HG03064 (cell line): Measurements from ENCODE around the gene ZBTB18.

Source experiments
- ATAC-seq: cut with Tn5 transposase; IDR thresholded peaks from one replicate; pipeline ENCODE4 v1.9.1; 2021; ENCODE audit warnings: low read depth; ENCODE audit not compliant: unreplicated experiment

The ZBTB18 gene

GRCh38 chr1:244087021-244087560, 36.0 kb downstream of the ZBTB18 start:
- ATAC-seq = no peak

- no peak for ATAC-seq
Measured at GRCh38 chr1:244087611-244088010, 36.5 kb downstream of the ZBTB18 start.

GRCh38 chr1:244088161-244088560, 37.1 kb downstream of the ZBTB18 start:
- ATAC-seq = no peak

GRCh38 chr1:244089561-244089960, 38.5 kb downstream of the ZBTB18 start:
- no peak for ATAC-seq

GRCh38 chr1:244090645-244091044, 39.6 kb downstream of the ZBTB18 start:
- ATAC-seq = no peak

GRCh38 chr1:244092293-244092963, 41.3 kb downstream of the ZBTB18 start:
- ATAC-seq = no peak

GRCh38 chr1:244092964-244093638, 42.0 kb downstream of the ZBTB18 start:
- no peak for ATAC-seq

- ATAC-seq = no peak
Measured at GRCh38 chr1:244094880-244095528, 43.9 kb downstream of the ZBTB18 start.

GRCh38 chr1:244095529-244095911, 44.4 kb downstream of the ZBTB18 start:
- no peak for ATAC-seq

GRCh38 chr1:244096066-244096610, 45.1 kb downstream of the ZBTB18 start:
- no peak for ATAC-seq

- no peak for ATAC-seq
Measured at GRCh38 chr1:244096691-244097090, 45.6 kb downstream of the ZBTB18 start.

- no peak for ATAC-seq
Measured at GRCh38 chr1:244097523-244098405, 46.7 kb downstream of the ZBTB18 start.

GRCh38 chr1:244099258-244099930, 48.3 kb downstream of the ZBTB18 start:
- ATAC-seq = no peak

- no peak for ATAC-seq
Measured at GRCh38 chr1:244100276-244100675, 49.2 kb downstream of the ZBTB18 start.

- no peak for ATAC-seq
Measured at GRCh38 chr1:244100704-244101453, 49.8 kb downstream of the ZBTB18 start.

- no peak for ATAC-seq
Measured at GRCh38 chr1:244102046-244102445, 51.0 kb downstream of the ZBTB18 start.

- no peak for ATAC-seq
Measured at GRCh38 chr1:244102468-244102867, 51.4 kb downstream of the ZBTB18 start.

GRCh38 chr1:244104309-244105060, 53.4 kb downstream of the ZBTB18 start:
- ATAC-seq = no peak
